OCI-LY3 (cell line): ENCODE measurements around the gene CD207.

ENCODE experiments used
- H2AFZ ChIP-seq: fragments of 200-600, 300-600 bp; shearing (Covaris generic); 2 replicates; pipeline ENCODE4 v1.6.0; 2014; ENCODE audit warnings: antibody characterized with exemption, low read depth, low read length
- H3K27ac ChIP-seq: fragments of 200-600, 300-600 bp; sonication (generic); 2 replicates; pipeline ENCODE4 v1.5.1; 2014; ENCODE audit warnings: mild to moderate bottlenecking, low read length, moderate library complexity, mixed read lengths
- H3K27me3 ChIP-seq: fragments of 200-600, 300-600 bp; sonication (generic); 2 replicates; pipeline ENCODE4 v1.6.1; 2014; ENCODE audit warnings: low read depth, low read length, mixed read lengths
- H3K36me3 ChIP-seq: fragments of 200-600, 300-600 bp; sonication (generic); replicated peaks from 2 replicates; pipeline ENCODE3; 2014; ENCODE audit warnings: low read depth, low read length, mixed read lengths
- H3K4me1 ChIP-seq: fragments of 300-600, 200-600 bp; sonication (generic); 2 replicates; pipeline ENCODE4 v1.6.1; 2014; ENCODE audit warnings: low read length, mixed read lengths
- H3K4me2 ChIP-seq: fragments of 200-600, 300-600 bp; sonication (generic); 2 replicates; pipeline ENCODE4 v1.6.1; 2014; ENCODE audit warnings: low read length, mixed read lengths
- H3K4me3 ChIP-seq: fragments of 300-600, 200-600 bp; sonication (generic); 2 replicates; pipeline ENCODE4 v1.5.1; 2014; ENCODE audit warnings: antibody characterized with exemption, mild to moderate bottlenecking, low read length, moderate library complexity
- H3K79me2 ChIP-seq: fragments of 300-600, 200-600 bp; shearing (Covaris generic); 2 replicates; pipeline ENCODE4 v1.6.1; 2014; ENCODE audit warnings: mild to moderate bottlenecking, low read length, mixed read lengths
- H3K9ac ChIP-seq: fragments of 300-600, 200-600 bp; shearing (Covaris generic); 2 replicates; pipeline ENCODE4 v1.6.0; 2014; ENCODE audit warnings: mild to moderate bottlenecking, low read length, moderate library complexity
- H3K9me3 ChIP-seq: fragments of 200-600, 300-600 bp; shearing (Covaris generic); 2 replicates; pipeline ENCODE4 v1.6.1; 2014; ENCODE audit warnings: low read length, mixed read lengths; ENCODE audit not compliant: insufficient read depth
- H4K20me1 ChIP-seq: fragments of 200-600, 300-600 bp; sonication (generic); 2 replicates; pipeline ENCODE4 v1.6.1; 2016; ENCODE audit warnings: low read length, mixed read lengths; ENCODE audit not compliant: insufficient read depth
- EZH2phosphoT487 ChIP-seq: fragments of 200-600 bp; shearing (Covaris generic); IDR thresholded peaks from 2 replicates; pipeline ENCODE4 v1.6.1; 2018; ENCODE audit warnings: antibody characterized with exemption, mixed run types, low read depth
- TF ChIP-seq, protein P1 (sequence below): fragments of 200-600, 300-600 bp; sonication (generic); IDR thresholded peaks from 2 replicates; pipeline ENCODE4 v1.5.1; 2014; ENCODE audit warnings: antibody characterized with exemption, low read length, low read depth

The CD207 gene

DNA sequence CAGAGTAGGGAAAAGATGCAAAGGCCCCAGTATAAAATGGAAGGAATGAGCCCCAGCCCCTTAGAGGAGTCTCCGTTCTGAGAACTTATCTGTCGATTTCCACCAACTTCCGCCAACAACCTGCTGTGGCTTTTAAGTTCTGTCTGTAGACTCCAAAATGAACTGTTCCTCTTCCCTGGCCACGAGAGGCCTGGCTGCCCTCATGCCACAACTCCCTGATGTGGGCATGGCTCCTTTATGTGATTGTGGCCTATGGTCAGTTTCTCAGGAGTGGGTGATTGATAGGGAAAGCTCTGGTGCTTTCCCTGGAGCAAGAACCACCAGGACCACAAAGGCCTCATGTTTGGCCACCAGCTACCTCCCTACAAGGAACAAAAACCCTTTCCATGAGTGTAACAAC lies 18.8 kb upstream of the CD207 start:
- peaks cover 24% of the 10 kb centered on the region; the same call in 1 of the 2 replicates for H3K27me3 ChIP-seq
- H4K20me1 ChIP-seq, result no peaks in the 10 kb centered on the region
- H2AFZ ChIP-seq, result no peak overlapping the region
- H3K36me3 ChIP-seq, result no peaks in the 10 kb centered on the region
- TF ChIP-seq, protein P1, sequence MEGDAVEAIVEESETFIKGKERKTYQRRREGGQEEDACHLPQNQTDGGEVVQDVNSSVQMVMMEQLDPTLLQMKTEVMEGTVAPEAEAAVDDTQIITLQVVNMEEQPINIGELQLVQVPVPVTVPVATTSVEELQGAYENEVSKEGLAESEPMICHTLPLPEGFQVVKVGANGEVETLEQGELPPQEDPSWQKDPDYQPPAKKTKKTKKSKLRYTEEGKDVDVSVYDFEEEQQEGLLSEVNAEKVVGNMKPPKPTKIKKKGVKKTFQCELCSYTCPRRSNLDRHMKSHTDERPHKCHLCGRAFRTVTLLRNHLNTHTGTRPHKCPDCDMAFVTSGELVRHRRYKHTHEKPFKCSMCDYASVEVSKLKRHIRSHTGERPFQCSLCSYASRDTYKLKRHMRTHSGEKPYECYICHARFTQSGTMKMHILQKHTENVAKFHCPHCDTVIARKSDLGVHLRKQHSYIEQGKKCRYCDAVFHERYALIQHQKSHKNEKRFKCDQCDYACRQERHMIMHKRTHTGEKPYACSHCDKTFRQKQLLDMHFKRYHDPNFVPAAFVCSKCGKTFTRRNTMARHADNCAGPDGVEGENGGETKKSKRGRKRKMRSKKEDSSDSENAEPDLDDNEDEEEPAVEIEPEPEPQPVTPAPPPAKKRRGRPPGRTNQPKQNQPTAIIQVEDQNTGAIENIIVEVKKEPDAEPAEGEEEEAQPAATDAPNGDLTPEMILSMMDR, result no peak
- no peak for TF ChIP-seq EZH2phosphoT487
- peaks cover 20% of the 10 kb centered on the region for H3K4me1 ChIP-seq
- no peaks in the 10 kb centered on the region for H3K9me3 ChIP-seq
- H3K9ac ChIP-seq, result no peak overlapping the region
- no peak overlapping the region for H3K4me2 ChIP-seq
- no peak overlapping the region for H3K4me3 ChIP-seq
- H3K79me2 ChIP-seq, result no peaks in the 10 kb centered on the region
- no peak overlapping the region for H3K27ac ChIP-seq

DNA sequence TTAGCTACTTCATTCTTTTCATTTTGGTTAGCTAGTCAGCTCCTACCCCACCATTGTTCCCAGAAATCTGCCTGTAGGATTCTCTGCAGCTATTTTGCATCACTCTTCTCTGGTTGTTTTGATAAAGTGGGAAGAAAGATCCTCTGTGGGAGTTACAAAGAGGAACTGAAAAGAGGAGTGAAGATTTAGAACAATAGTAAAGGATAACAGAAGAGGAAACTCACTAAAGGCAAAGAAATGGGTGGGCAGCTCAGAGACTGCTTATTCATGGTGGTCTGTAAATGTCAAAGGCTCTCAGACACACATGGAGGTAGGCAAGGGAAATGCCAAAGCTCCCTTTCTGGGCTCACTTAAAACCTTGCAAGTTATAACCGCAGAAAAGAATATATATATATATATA lies 17.2 kb upstream of the CD207 start:
- H3K4me1 ChIP-seq, result peaks cover 20% of the 10 kb centered on the region
- no peaks in the 10 kb centered on the region for H4K20me1 ChIP-seq
- H3K27me3 ChIP-seq, result 0 out of 2 replicates have a peak, but pooled peaks cover 14% of the 10 kb centered on the region
- TF ChIP-seq, protein P1, result no peak
- TF ChIP-seq EZH2phosphoT487, result no peak
- no peaks in the 10 kb centered on the region for H3K9me3 ChIP-seq
- no peak overlapping the region for H3K4me3 ChIP-seq
- no peaks in the 10 kb centered on the region for H3K36me3 ChIP-seq
- H3K79me2 ChIP-seq, result no peaks in the 10 kb centered on the region
- H2AFZ ChIP-seq, result no peak overlapping the region
- H3K9ac ChIP-seq, result no peak overlapping the region
- H3K27ac ChIP-seq, result no peak overlapping the region
- no peak overlapping the region; the same call in 1 of the 2 replicates for H3K4me2 ChIP-seq

DNA sequence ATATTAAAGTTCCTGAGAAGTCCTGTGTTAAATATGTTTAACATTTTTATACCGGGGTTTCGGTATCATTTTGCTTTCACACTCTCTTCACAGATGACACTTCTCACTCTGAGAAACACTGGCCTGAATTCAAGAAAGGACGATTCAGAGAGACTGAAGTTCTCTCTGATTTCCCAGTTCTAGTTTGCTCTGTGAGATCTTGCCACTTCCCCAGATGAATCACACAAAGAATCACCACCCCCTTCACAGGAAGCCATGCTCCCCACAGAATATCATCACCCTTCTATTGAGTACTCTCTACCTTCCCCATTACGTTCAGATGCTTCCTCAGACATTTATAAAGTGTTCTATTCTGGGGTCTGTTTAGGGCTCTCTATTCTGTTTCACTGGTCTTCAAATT lies 16.1 kb upstream of the CD207 start:
- no peaks in the 10 kb centered on the region for H3K79me2 ChIP-seq
- H2AFZ ChIP-seq, result 0 out of 2 replicates have a peak overlapping the region, but pooled peaks have one; percentile 42
- H3K4me1 ChIP-seq, result peaks cover 20% of the 10 kb centered on the region
- H3K9ac ChIP-seq, result no peak overlapping the region
- H3K4me3 ChIP-seq, result no peak overlapping the region
- H3K27me3 ChIP-seq, result 0 out of 2 replicates have a peak, but pooled peaks cover 7% of the 10 kb centered on the region
- no peaks in the 10 kb centered on the region for H3K36me3 ChIP-seq
- TF ChIP-seq, protein P1, result no peak
- TF ChIP-seq EZH2phosphoT487, result no peak
- peak overlapping the region; percentile 33 for H3K27ac ChIP-seq
- H4K20me1 ChIP-seq, result no peaks in the 10 kb centered on the region
- peak overlapping the region; percentile 69 for H3K4me2 ChIP-seq
- no peaks in the 10 kb centered on the region for H3K9me3 ChIP-seq

DNA sequence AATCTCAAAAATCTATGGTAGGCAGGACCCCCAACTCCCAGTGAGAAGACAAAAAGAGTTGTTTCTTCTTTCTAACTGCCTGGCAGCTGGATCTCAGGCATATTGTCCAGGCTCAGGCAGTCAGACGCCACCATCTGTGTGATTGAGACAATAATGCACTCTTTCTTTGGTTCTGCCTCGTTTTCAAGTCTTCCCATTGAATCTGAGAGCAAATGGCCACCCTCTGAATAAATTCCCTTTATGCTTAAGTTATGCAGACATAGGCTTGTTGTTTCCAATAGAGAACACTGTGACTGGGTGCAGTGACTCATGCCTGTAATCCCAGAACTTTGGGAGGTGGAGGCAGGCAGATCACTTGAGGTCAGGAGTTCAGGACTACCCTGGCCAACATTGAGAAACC lies 15.3 kb upstream of the CD207 start:
- Histone ChIP-seq H3K79me2 (no peaks in the 10 kb centered on the region), H3K9ac (no peak overlapping the region), H3K4me2 (no peak overlapping the region), H3K27ac (no peak overlapping the region), H2AFZ (no peak overlapping the region), H4K20me1 (no peaks in the 10 kb centered on the region), H3K9me3 (no peaks in the 10 kb centered on the region), H3K4me1 (peaks cover 20% of the 10 kb centered on the region), H3K4me3 (no peak overlapping the region), H3K36me3 (no peaks in the 10 kb centered on the region), H3K27me3 (no peaks in the 10 kb centered on the region)
- TF ChIP-seq EZH2phosphoT487, result no peak
- TF ChIP-seq, protein P1, result no peak
